CD1c-positive myeloid dendritic cell (primary cell): ENCODE data around the gene HIPK4.
"Not testable (repeated sequence)": the region's sequence is repeated elsewhere in the genome, so short reads cannot be mapped to it uniquely, and the experiment has no call there.

ENCODE experiments used
- DNase-seq: peaks from one replicate; pipeline ENCODE4 v3.0.0-alpha.2; 2016; ENCODE audit errors: extremely low spot score

The HIPK4 gene

DNA sequence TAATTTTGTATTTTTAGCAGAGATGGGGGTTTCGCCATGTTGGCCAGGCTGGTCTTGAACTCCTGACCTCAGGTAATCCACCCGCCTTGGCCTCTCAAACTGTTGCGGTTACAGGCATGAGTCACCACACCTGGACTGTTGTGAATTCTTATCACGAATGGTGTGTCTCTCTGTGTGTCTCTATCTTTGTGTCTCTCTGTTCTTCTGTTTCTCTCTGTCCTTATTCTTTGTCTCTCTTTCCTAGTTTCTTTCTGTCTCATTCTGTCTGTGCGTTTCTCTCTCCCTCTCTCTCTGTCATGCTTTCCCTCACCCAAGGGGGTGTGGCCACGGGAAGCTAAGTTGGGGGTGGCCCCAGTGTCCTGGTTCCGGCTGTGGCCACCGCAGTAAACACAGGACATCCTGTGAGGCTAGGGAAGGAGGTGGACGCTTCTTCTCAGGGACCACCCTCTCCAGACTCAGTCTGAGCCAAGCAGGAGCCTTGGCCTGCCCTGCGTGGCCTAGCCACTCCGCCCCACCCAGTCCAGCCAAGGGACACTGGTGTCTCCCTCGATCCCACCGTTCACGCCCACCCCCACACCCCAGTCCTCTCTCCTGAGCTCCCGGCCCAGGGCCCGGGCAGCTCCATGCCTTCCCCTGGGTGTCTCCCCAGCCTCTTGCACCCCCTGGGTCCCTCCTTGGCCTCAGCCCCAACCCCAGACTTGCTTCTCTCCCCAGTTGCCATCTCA, 27.1 kb upstream of the HIPK4 start:
- no peak for DNase-seq

DNA sequence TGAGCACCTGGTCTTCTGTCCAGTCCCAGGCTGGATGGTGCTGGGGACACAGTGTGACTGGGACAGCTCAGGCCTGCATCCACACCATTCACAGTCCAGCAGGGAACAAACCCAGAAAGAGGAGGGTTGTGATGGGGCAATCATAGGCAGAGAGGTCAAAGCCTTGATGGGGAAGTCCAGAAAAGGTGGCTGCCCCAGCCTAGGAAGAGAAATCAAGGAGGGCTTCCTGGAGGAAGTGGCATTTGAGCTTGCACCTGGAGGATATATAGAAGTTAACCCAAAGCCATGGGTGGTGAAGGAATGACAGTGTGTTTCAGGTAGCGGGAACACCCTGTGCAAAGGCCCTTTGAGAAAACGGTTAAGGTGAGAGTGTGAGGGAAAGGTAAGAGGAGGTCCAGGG, 25.8 kb upstream of the HIPK4 start:
- no peak for DNase-seq

DNA sequence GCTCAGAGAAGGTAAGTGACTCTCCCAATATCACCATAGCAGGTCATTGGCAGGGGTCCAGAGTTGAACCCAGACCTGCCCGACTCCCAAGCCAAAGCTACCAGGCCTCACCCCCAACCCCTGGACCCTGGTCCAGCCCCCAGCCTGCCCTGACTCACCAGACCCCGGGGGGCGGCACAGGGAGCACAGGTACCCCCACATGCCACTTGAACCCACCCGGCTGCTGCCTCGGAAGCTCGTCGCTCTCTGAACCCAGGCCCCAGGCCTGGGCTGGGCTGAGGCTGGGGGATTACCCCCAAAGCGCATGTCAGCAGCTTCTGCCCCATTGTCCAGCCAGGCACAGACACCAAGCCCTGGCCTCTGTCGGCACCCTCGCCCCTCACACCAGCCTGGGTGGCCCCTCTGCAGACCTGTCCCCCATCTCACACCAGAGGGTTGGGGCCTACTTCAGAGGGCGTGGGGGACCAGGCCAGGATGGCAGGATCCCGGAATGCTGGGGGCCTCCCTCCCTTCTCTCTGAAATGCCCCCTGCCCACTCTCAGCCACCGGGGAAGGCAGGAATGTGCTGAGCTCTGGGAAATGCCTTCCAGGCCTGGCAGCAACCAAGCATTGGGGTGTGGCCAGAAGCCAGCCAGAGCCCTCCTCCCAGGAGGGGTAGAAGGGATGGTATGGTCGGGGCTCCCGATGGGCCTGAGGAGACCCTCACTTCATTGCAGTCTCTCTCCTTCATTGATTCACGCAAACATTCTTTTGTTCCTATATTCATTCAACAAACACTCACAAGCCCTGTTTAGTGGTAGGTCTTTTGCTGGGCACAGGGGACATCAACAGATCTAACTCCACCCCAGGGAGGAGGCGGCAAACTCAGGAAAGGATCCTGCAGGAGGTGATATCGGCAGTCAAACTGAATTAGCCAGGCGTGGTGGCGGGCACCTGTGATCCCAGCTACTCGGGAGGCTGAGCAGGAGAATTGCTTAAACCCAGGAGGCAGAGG, 24.9 kb upstream of the HIPK4 start:
- no peak for DNase-seq

DNA sequence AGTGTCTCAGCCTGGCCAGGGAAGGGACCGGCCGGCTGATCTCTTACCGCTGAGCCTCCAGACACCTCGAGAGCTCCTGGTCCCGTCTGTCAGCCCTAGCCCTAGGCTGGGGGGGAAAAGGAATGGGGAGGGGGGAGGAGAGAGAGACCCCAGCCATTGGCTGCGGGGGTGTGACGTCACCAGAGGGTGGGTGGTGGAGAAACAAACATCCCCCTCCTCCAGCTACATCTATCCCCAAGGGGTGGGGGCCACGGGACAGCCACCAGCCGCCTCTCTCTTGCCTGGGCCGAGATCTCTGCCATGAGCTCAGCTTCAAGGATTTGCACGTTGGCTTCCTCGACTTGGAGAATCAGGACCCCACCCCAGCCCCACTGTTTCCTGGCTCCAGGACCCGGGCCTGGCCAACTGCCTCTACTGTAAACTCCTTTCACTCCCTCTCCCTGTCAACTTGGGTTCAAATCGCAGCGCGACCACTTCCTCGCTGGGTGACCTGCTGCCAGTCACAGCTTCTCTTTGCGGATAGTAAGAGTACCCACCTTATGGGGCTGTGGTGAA, 23.4 kb upstream of the HIPK4 start, which contains the start of gene PRX:
Gene PRX, minus strand, starts transcription at position 88 of the 555 bp plus-strand sequence. CDS start 5,446 bp downstream, outside the sequence.
- DNase-seq: no peak

DNA sequence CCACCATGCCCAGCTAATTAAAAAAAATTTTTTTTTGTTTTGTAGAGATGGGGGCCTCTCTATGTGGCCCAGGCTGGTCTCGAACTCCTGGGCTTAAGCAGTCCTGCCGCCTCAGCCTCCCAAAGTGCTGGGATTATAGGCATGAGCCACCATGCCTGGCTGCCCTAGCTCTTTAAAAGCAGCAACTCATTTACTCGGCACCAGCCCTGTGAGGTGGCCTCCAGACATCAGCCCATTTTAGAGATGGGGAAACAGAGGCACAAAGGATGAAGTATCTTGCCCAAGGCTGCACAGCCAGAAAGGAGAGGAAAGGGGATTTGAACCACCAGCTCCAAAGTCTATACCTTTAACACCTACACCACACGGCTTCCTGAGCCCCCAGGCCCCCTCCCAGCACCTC, 22.9 kb upstream of the HIPK4 start:
- no peak for DNase-seq

DNA sequence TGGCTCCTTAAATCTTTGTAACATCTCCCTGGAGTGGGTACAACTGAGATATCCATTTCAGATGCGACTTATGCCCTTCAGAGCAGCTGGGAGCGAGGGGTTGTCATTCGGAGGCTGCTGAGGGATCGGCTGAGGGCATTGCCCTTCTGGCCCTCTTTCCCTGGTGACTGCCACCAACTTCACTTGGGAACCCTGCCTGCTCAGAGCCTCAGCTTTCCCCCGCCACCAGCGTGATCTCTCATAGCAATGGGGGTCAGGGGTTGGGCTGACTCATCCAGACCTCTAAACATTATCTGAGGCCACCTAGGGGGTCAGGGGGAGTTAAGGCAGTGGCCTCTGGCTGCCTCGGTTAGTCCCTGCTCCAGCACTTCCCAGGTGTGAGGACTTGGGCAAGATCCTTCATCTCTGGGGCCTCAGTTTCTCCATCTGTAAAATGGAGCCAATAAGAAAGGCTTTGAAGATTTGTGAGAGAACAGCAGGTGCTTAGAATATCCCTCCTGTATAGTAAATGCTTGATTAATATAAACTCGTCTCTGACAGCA, 22.0 kb upstream of the HIPK4 start:
- no peak for DNase-seq

DNA sequence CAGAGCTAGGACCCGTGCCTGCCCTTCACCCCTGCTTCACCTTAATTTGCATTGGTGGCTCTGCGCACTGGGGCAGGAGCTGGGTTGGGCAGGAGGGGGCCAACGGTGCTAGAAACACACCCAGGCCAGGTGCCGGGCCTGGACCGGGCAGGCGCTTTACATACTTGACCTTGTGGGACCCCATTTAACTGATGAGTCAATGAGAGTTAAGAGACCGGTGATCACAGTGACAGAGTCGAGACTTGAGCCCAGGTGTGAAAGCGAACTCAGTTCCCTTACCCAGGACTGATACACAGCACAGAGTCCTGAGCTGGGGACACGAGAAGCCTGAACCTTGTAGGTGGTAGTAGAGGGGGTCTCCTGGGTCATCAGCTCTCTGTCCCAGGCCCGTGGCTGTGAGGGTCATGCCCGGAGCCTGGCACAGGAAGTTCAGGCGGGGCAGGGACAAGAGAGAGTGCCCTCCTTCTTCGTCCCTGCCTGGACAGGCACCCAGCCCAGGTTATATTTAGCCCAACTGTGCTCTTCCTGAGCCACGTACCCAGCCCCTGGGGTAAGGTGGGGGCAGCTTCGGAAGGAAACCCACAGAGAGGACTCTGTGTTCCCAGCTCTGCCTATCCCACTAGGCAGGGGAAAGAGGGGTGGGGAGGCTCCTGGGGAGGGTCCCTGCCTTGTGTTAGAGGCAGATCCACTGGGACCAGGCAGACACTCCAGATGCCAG, 21.3 kb upstream of the HIPK4 start:
- no peak for DNase-seq

DNA sequence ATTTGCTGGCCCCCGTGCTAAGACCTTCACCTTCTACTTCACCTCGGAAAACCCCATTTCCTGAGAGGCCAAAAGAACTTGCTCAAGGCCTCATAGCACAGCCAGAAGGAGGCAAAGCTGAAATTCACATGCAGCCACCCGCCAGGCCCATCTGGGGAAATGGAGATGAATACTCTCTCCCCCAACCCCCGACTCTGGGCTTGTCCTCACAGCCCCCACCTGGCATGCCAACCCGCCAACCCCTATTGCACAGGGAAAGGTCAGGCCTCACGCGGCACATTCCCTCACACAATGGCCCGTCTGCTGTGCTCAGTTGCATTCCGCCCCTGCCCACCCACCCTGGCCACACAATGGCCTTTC, 20.0 kb upstream of the HIPK4 start:
- DNase-seq: no peak

DNA sequence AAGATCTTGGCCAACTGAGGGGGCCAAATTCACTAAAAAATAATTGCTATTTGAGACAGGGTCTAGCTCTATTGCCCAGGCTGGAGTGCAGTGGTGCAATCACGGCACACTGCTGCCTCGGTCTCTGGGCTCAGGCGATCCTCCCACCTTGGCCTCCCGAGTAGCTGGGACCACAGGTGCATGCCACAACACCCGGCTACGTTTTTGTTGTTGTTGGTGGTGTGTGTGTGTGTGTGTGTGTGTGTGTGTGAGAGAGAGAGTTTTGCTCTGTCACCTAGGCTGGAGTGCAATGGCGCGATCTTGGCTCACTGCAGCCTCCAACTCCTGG, 18.6 kb upstream of the HIPK4 start:
- not testable (repeated sequence) for DNase-seq

DNA sequence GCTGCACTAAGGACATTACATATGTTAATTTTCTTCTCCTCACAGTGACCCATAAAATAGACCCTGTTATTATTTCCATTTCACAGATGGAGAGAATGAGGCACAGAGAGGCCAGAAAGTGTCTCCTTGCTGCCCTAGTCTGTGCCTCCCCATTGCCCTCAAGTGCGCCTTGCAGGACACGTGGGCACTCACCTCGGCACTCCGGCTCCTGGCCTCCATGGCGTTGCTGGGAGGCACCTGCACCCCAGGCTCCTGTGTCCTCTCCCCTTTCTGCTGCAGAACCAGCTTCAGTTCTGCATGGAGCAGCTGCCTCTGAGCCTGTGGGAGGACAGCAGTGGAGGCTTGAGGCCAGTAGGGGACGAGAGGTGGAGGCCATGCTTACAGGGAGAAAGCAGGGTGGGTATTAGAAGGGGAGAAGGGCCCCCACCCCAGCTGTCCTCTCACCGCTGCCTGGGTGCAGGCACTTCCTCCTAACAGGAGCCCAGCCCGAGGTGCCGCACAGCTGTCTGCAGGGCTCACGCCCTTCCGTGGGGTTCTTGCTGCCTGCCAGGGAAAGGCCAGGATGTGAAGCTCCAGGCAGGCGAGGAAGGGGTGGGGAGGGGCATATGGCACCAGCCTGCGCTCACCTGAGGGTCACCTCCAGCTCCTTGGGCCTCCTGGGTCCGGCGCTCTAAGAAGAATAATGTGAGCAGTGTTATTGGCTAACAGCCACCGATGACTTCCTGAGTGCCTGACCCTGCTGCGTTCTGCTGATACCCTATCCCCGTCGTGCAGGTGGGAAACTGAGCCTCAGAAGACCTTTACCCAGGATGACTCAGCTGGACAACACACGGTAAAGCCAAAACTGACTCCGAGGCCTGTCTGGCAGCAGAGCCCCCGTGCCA, 18.0 kb upstream of the HIPK4 start:
- DNase-seq: peak; percentile 6

DNA sequence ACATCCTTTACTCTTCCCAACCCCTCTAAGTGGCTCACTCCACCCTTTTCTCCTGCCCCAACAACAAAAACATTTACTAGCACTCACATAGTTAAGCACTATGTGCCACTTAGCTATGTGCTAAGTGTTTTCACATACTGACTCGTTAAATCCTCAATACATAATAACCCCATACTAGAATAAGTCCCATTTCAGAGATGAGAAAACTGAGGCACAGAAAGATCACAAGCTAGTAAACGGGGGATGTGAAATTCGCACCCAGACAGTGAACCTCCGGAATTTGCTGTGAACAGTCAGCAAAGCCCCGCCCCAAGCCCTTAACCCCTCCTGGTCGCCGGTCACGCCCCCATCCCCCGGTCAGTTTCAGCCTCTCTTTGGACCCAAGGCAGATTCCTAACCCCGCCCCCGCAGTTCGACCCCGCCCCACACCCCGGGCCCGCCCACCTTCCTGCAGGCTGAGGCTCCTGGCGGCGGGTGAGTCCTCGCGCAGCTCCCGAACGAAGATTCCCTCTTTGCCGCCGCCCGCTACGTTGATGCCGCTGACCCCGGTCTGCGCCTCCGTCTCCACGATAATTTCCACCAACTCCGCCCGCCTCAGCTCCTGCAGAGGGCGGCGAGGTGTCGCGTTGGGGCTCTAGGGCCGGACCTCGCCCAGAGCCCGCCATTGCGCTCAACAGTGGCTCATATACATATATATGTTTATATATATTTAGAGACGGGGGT, 13.4 kb upstream of the HIPK4 start:
- peak; percentile 85 for DNase-seq

DNA sequence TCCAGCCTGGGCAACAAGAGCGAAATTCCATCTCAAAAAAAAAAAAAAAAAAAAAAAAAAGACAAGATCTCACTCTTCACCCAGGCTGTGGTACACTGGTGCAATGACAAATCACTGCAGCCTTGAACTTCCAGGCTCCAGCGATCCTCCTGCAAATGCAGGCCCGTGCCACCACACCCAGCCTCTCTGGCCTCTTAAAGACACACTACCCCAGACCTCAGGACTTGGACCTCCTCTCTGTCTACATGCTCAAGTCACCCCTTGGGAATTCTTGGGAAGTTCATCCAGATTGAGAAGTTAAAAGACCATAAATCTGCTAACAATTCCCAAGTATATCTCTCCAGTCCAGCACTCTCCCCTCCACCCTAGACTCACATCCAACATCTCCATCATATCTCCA, 10.6 kb upstream of the HIPK4 start:
- no peak for DNase-seq

DNA sequence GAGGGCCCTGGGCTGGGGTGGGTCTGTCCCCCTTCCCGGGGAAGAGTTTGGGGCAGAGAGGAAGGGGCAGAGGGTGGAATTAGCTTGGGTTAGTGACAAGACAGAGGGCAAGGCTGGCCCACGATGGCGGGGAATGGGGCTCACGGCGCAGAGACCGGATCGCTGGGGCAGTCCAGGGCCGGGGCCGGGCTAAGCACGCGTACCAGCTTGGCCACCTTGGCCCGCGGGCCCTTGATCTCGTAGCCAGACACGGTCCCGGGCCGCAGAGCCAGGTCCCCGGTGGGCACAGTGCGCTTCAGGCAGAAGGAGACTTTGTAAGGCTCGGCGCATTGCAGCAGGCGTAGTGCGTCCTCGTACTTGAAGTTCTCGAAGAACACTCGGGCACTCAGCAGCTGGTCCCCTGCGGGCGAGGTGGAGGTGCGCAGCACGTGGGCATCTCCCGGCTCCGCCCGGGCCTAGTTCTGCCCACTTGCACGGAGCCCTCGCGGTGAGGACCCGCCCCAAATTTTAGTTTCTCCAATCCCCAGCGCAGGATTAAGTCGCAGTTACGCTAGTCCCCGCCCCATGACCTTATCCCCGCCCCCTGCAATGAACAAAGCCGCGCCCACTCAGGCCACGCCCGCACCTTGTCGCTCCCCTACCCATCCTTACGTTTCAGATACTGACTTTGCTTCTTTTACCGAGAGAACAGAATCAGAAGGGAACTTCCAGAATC, 8.6 kb upstream of the HIPK4 start:
- DNase-seq: peak; percentile 76

DNA sequence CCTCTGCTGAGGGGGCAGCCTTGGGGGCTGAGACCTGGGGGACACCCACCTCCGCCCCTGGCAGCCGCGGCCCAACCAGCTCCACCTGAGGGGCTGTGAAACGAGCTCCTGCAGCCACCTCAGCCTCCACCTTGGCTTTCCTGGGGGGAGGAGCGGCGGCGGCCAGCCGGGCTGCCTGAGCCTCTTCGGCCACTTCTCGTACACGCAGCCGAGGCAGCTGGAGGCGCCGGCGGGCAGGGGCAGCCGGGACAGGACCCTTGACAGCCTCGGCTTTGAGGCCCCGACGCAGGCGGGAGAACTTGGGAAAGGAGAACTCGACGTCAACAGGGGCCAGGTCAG, 7.6 kb upstream of the HIPK4 start:
- DNase-seq: no peak

DNA sequence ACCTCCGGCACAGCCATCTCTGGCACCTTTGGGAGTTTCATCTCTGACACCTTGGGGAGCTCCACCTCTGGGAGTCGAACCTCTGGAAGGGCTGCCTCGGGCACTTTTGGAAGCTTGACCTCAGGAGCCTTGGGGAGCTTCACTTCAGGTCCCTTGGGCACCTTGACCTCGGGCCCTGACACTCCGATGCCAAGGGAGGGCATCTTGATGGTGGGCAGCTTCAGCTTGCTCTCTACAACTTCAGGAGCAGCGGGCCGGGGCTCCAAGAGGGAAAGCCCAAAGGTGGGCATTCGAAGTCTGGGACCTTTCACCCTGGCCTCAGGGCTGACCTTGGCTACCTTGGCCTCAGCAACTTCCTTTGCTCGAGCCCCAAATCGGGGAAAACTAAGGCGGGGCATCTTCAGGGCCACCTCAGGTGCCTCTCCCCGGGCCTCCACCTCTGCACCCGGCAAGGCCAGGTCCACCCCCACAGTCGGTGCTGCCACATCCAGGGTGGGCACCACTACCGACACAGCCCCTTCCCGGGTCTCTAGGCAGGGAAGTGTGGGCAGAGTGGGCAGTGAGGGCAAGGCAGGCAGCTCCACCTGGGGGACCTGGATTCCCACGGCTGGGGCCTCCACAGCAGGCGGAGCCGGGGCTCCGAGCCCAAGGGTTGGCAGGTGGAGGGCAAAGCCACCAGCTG, 7.0 kb upstream of the HIPK4 start:
- DNase-seq: no peak

DNA sequence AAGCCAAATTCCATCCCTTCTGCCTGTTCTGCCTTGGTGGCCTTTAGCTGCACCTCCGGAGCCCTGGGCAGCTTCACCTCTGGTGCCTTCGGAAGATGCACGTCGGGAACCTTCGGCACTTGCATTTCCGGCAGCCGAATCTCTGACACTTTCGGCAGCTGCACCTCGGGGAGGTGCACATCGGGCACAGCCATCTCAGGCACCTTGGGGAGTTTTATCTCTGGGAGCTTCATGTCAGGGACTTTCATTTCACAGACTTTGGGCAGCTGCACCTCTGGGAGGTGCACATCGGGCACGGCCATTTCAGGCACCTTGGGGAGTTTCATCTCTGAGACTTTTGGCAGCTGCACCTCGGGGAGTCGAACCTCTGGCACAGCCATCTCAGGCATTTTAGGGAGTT, 6.0 kb upstream of the HIPK4 start:
- DNase-seq: no peak

DNA sequence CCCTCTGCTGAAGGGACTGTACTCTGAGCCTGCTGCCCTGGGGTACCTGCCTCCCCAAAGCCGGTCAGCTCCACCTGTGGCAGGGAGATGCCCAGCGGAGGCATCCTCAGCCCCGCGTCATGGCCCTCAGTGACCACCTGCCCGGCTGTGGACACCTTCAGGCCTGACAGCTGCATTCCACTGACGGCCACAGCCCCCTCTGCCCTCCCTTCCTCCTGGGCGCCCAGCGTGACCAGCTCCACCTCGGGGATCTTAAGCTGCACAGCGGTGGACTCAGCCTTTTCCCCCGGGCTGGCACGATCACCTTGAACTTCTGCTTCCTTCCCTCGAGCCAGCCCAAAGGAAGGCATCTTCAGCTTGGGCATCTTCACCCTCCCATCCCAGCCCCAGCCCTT, 4.8 kb upstream of the HIPK4 start:
- DNase-seq: no peak

DNA sequence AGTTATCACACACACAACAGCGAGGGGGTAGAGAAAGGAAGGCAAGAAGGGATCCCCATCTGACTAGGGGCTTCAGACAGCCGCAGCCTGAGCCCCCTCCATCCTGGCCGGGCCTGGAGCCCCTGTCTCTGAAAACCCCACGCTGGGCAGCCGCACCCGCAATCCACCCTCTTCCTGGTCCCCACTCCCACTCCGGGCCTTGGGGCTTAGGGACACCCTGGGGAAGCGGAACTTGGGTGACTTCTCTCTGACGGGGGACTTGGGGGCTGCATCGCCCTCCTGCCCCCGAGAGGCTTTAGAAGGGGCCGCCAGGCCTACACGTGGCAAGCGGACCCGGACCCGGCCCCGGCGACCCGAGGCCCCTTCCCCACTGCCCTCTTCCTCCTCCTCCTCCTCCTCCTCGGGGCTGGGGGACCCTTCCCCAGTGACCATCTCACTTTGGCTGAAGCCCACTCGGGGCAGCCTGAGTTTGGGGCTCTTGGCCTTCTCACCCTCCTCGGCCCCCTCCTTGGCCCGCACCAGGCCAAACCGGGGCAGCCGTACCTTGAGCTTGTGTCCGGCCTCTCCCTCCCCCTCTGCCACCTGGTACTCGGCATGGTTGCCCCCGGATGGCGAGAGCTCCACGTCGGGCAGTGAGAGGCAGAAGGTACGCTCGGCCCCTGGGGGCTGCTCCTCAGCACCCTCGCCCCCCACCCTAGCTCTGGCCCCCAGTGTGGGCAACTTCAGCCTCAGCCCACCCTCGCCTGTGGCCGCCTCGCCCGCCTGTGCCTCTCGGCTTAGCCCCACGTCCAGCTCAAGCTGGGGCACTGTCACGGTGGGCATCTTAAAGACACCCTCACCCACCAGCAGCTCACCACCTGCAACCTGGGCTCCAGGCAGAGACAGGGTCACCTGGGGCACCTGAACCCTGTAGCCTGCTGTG, 4.2 kb upstream of the HIPK4 start:
- no peak for DNase-seq
